Lower leg skin (tissue), 3 donors: ENCODE data around the gene APOBEC3F.
"Not testable (repeated sequence)": the region's sequence is repeated elsewhere in the genome, so short reads cannot be mapped to it uniquely, and the experiment has no call there.

Experiments used
- CTCF ChIP-seq, 3 donors: fragments of 450-650 bp; IDR thresholded peaks; one replicate each; pipeline ENCODE4 v1.5.1; 2016; ENCODE audit warnings: antibody characterized with exemption in 3 of 3, mild to moderate bottlenecking in 3 of 3, moderate library complexity in 2 of 3
- POLR2A ChIP-seq, 2 donors: fragments of 450-650 bp; IDR thresholded peaks; one replicate each; pipeline ENCODE4 v1.6.1; 2016 to 2017; ENCODE audit warnings: antibody characterized with exemption in 2 of 2, mild to moderate bottlenecking in 1 of 2, moderate library complexity in 1 of 2

- TF ChIP-seq CTCF, POLR2A (IDR thresholded peaks at IDR 0.05): not testable (repeated sequence)
Measured at GRCh38 chr22:39008271-39008850, 32.3 kb upstream of the APOBEC3F start.
